OCI-LY7 (cell line): Measurements from ENCODE around the gene UBE2L6. TPM values are rescaled to one million over a fixed set of nuclear protein-coding genes. Genes with fewer than 3 reads are reported as not detected.
A peak's percentile ranks its signal among the peaks of the same experiment; 100 is the strongest.

Source experiments
- BruUV-seq: library from RNA; stranded (reverse); fragments of 400-500 nt; replicated peaks from 2 replicates; lab custom pipeline; 2021; lab: Mats Ljungman, UMichigan
- CTCF ChIA-PET: fragments of 300-600 bp; sonication (Branson Sonifier 250); formaldehyde crosslinking; loops from one replicate; lab custom pipeline; 2022; ENCODE audit warnings: antibody characterized with exemption; ENCODE audit not compliant: unreplicated experiment; lab: Charles Lee
- POLR2A ChIA-PET: fragments of 300-600 bp; sonication (Branson Sonifier 250); formaldehyde crosslinking; loops from one replicate; lab custom pipeline; 2022; ENCODE audit warnings: antibody characterized with exemption; lab: Charles Lee
- DNase-seq: peaks from one replicate; pipeline ENCODE4 v3.0.0-alpha.2; 2015; ENCODE audit warnings: low spot score
- H2AFZ ChIP-seq: fragments of 200-600 bp; sonication (generic), shearing (Covaris generic); 2 replicates; pipeline ENCODE4 v1.6.1; 2014; ENCODE audit warnings: mild to moderate bottlenecking, antibody characterized with exemption, low read length, moderate library complexity
- H3K27ac ChIP-seq: fragments of 200-600 bp; sonication (generic); 2 replicates; pipeline ENCODE4 v1.5.1; 2014; ENCODE audit warnings: mixed run types, low read depth, mild to moderate bottlenecking, moderate library complexity, low read length, inconsistent platforms; ENCODE audit not compliant: poor library complexity, severe bottlenecking
- H3K36me3 ChIP-seq: fragments of 200-600 bp; sonication (generic); 2 replicates; pipeline ENCODE4 v1.6.1; 2014; ENCODE audit warnings: mild to moderate bottlenecking, antibody characterized with exemption, low read length, moderate library complexity, mixed read lengths; ENCODE audit not compliant: insufficient read depth
- H3K4me1 ChIP-seq: fragments of 200-600 bp; sonication (generic); 2 replicates; pipeline ENCODE4 v1.5.1; 2014; ENCODE audit warnings: mild to moderate bottlenecking, low read length; ENCODE audit not compliant: insufficient read depth, poor library complexity, severe bottlenecking
- H3K4me2 ChIP-seq: fragments of 200-600 bp; sonication (generic); 2 replicates; pipeline ENCODE4 v1.6.1; 2014; ENCODE audit warnings: mild to moderate bottlenecking, low read length
- H3K4me3 ChIP-seq: fragments of 200-600 bp; sonication (generic); 2 replicates; pipeline ENCODE4 v1.5.1; 2014; ENCODE audit warnings: mild to moderate bottlenecking, low read depth, low read length; ENCODE audit not compliant: poor library complexity, severe bottlenecking
- H3K79me2 ChIP-seq: fragments of 200-600 bp; sonication (generic); 2 replicates; pipeline ENCODE4 v1.6.1; 2016; ENCODE audit warnings: low read depth, mild to moderate bottlenecking, low read length, moderate library complexity, mixed read lengths; ENCODE audit not compliant: insufficient read depth
- H3K9me2 ChIP-seq: fragments of 200-600 bp; sonication (generic); 2 replicates; pipeline ENCODE4 v1.6.1; 2016; ENCODE audit warnings: mild to moderate bottlenecking, low read length, mixed read lengths; ENCODE audit not compliant: insufficient read depth
- H3K9me3 ChIP-seq: fragments of 200-600 bp; sonication (generic); 2 replicates; pipeline ENCODE4 v1.6.1; 2014; ENCODE audit warnings: mild to moderate bottlenecking, mixed run types, low read length, mixed read lengths
- H4K20me1 ChIP-seq: fragments of 200-600 bp; sonication (generic); 2 replicates; pipeline ENCODE4 v1.6.1; 2014; ENCODE audit warnings: mild to moderate bottlenecking, antibody characterized with exemption, low read length, moderate library complexity, mixed read lengths; ENCODE audit not compliant: insufficient read depth
- EZH2phosphoT487 ChIP-seq: fragments of 200-600 bp; sonication (generic); IDR thresholded peaks from 2 replicates; pipeline ENCODE4 v1.6.1; 2018; ENCODE audit warnings: low read depth, borderline replicate concordance, mild to moderate bottlenecking, mixed run types, antibody characterized with exemption, low read length, moderate library complexity, mixed read lengths
- intact Hi-C: fragments of 100-400 bp; cut with micrococcal nuclease; formaldehyde crosslinking; loops from one replicate; pipeline ENCODE4 v1.10.0; 2022; ENCODE audit not compliant: unreplicated experiment
- total RNA-seq, 2 experiments: library from RNA; depleted of rRNA in 1 of 2; stranded (reverse); fragments of >200 nt in 1 of 2; shearing (Covaris generic) in 1 of 2; gene quantifications; 2 replicates each; pipeline ENCODE4 v1.2.3, GENCODE V29; 2014 to 2022
- TF ChIP-seq, protein P1 (sequence below): fragments of 200-600 bp; sonication (generic); conservative IDR thresholded peaks from 2 replicates; pipeline ENCODE4 v1.5.1; 2014; ENCODE audit warnings: mild to moderate bottlenecking, antibody characterized with exemption, low read length, moderate library complexity, mixed read lengths

Gene UBE2L6
- total RNA-seq, 2 experiments from 2014 or later, result 51.7 to 68.9 TPM

DNA sequence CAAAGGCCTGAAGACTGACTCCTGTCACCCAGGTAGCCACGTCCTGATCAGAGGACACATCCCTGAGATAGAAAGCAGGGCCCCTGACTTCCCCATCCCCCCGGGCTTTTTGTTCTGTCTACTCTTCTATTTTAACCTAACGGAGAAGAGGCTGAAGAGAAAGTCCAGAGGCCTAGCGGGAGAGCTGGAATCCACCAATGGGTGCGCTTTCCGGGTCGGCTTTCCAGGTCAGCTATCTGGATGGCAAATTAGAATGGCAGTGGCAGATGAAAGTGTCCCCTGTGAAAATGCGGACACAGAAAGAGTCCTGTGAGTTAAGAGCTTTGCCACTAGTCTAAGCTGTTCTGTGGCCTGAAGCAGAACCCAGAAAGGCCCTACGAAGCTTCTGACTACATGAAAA lies 16.9 kb upstream of the UBE2L6 start:
- no peaks in the 10 kb centered on the region for H4K20me1 ChIP-seq
- no peak overlapping the region for H3K27ac ChIP-seq
- CTCF ChIA-PET, result no interaction called here
- no peak overlapping the region for H2AFZ ChIP-seq
- no TSS peak for BruUV-seq
- peaks cover 5% of the 10 kb centered on the region; the same call in 1 of the 2 replicates for H3K9me3 ChIP-seq
- TF ChIP-seq, protein P1, sequence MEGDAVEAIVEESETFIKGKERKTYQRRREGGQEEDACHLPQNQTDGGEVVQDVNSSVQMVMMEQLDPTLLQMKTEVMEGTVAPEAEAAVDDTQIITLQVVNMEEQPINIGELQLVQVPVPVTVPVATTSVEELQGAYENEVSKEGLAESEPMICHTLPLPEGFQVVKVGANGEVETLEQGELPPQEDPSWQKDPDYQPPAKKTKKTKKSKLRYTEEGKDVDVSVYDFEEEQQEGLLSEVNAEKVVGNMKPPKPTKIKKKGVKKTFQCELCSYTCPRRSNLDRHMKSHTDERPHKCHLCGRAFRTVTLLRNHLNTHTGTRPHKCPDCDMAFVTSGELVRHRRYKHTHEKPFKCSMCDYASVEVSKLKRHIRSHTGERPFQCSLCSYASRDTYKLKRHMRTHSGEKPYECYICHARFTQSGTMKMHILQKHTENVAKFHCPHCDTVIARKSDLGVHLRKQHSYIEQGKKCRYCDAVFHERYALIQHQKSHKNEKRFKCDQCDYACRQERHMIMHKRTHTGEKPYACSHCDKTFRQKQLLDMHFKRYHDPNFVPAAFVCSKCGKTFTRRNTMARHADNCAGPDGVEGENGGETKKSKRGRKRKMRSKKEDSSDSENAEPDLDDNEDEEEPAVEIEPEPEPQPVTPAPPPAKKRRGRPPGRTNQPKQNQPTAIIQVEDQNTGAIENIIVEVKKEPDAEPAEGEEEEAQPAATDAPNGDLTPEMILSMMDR, result no peak
- DNase-seq, result no peak
- H3K4me3 ChIP-seq, result no peak overlapping the region
- no peaks in the 10 kb centered on the region for H3K36me3 ChIP-seq
- intact Hi-C loops, result no loop called here
- no peaks in the 10 kb centered on the region for H3K9me2 ChIP-seq
- no peak overlapping the region for H3K4me2 ChIP-seq
- peaks cover 7% of the 10 kb centered on the region for H3K4me1 ChIP-seq
- H3K79me2 ChIP-seq, result no peaks in the 10 kb centered on the region
- POLR2A ChIA-PET, result interaction anchor here (0.5 kb wide), 1 partner anchor 80 kb away, joined by 4 read pairs; no protein-coding TSS in a partner anchor

DNA sequence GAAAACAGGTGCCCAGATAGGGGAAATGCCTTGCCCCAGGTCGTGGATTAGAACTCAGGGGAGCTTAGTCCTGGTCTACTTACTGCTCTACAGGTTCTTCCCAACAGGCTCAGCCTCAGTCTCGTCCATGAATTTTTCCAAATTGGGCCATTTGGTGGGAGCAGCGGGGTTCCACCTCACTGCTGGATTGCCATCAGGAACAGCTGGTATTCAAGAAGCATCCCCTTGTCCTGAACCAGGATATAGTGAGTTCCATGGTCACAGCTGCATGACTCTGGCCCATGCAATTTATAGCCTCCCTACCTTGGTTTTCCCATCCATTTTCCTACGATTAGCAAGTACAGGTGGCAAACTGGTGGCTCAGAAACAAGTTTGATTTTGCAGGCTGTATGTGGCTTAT lies 6.6 kb upstream of the UBE2L6 start:
- H3K36me3 ChIP-seq, result no peaks in the 10 kb centered on the region
- no peak overlapping the region for H3K4me2 ChIP-seq
- CTCF ChIA-PET, result no interaction called here
- no peaks in the 10 kb centered on the region for H4K20me1 ChIP-seq
- H3K79me2 ChIP-seq, result no peaks in the 10 kb centered on the region
- H2AFZ ChIP-seq, result no peak overlapping the region
- intact Hi-C loops, result no loop called here
- H3K9me2 ChIP-seq, result no peaks in the 10 kb centered on the region
- H3K4me1 ChIP-seq, result no peaks in the 10 kb centered on the region
- no peak overlapping the region for H3K27ac ChIP-seq
- TF ChIP-seq, protein P1, result no peak
- TF ChIP-seq EZH2phosphoT487, result no peak
- no peak for DNase-seq
- no peaks in the 10 kb centered on the region for H3K9me3 ChIP-seq
- no TSS peak for BruUV-seq
- H3K4me3 ChIP-seq, result no peak overlapping the region
- POLR2A ChIA-PET, result no interaction called here

DNA sequence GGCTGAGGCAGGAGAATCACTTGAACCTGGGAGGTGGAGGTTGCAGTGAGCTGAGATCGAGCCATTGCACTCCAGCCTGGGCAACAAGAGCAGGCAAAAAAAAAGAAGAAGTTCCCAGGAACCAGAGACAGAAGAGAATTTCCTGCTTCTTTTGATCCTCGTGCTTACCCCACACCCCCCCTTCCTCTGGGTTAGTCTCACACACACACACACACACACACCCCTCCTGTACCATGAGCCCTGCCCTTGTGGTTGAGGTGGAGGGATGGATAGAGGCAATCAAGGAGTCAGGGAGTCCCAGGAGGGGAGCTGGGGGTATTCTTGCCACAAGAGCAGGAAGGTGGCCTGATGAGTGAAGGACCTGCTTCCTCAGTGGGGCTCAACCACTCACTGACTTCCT lies 4.1 kb upstream of the UBE2L6 start:
- ChIA-PET CTCF (no interaction called here), POLR2A (interaction anchor here (0.7 to 1.4 kb wide), 2 partner anchors 36 to 229 kb away, joined by 3 read pairs; no protein-coding TSS in a partner anchor)
- H3K9me2 ChIP-seq, result no peaks in the 10 kb centered on the region
- peak overlapping the region; percentile 50 for H2AFZ ChIP-seq
- intact Hi-C loops, result no loop called here
- no peak for DNase-seq
- TF ChIP-seq, protein P1, result no peak
- TF ChIP-seq EZH2phosphoT487, result no peak
- H3K4me1 ChIP-seq, result peaks cover 7% of the 10 kb centered on the region
- H3K4me3 ChIP-seq, result no peak overlapping the region
- no TSS peak for BruUV-seq
- H3K79me2 ChIP-seq, result peaks cover 6% of the 10 kb centered on the region; the same call in 1 of the 2 replicates
- H3K36me3 ChIP-seq, result no peaks in the 10 kb centered on the region
- H3K9me3 ChIP-seq, result no peaks in the 10 kb centered on the region
- no peak overlapping the region for H3K4me2 ChIP-seq
- no peak overlapping the region for H3K27ac ChIP-seq
- H4K20me1 ChIP-seq, result no peaks in the 10 kb centered on the region
